Loucy (cell line): ENCODE results near the gene IGFBP6.

Experiments used
- H2AFZ ChIP-seq: fragments of 200-600 bp; sonication (generic); 2 replicates; pipeline ENCODE4 v1.6.0; 2016; ENCODE audit warnings: antibody characterized with exemption, mild to moderate bottlenecking, low read length, moderate library complexity
- H3F3A ChIP-seq: fragments of 200-600 bp; 2 replicates; pipeline ENCODE4 v1.6.0; 2016; ENCODE audit warnings: antibody characterized with exemption, low read depth, mild to moderate bottlenecking
- H3K27me3 ChIP-seq: fragments of 200-600 bp; sonication (generic); 2 replicates; pipeline ENCODE4 v1.6.1; 2014; ENCODE audit warnings: low read length, mild to moderate bottlenecking; ENCODE audit not compliant: insufficient read depth, poor library complexity, severe bottlenecking
- H3K36me3 ChIP-seq: fragments of 200-600 bp; sonication (generic); 2 replicates; pipeline ENCODE4 v1.6.1; 2016; ENCODE audit warnings: low read length; ENCODE audit not compliant: insufficient read depth
- H3K4me1 ChIP-seq: fragments of 200-600 bp; sonication (generic); 2 replicates; pipeline ENCODE4 v1.5.1; 2014; ENCODE audit warnings: low read length, mild to moderate bottlenecking; ENCODE audit not compliant: insufficient read depth, poor library complexity, severe bottlenecking
- H3K4me2 ChIP-seq: fragments of 200-600 bp; sonication (generic); 2 replicates; pipeline ENCODE4 v1.6.0; 2014; ENCODE audit warnings: antibody characterized with exemption, low read length, low read depth, mild to moderate bottlenecking; ENCODE audit not compliant: poor library complexity, severe bottlenecking
- H3K4me3 ChIP-seq: fragments of 200-600 bp; sonication (generic); 2 replicates; pipeline ENCODE4 v1.5.1; 2014; ENCODE audit warnings: low read length, mild to moderate bottlenecking, mixed read lengths; ENCODE audit not compliant: poor library complexity, severe bottlenecking
- H3K79me2 ChIP-seq: fragments of 200-600 bp; sonication (generic); 2 replicates; pipeline ENCODE4 v1.6.1; 2014; ENCODE audit warnings: low read length; ENCODE audit not compliant: insufficient read depth
- H3K9ac ChIP-seq: fragments of 200-600 bp; sonication (generic); 2 replicates; pipeline ENCODE4 v1.6.0; 2014; ENCODE audit warnings: mild to moderate bottlenecking, low read depth, low read length, moderate library complexity; ENCODE audit not compliant: poor library complexity, severe bottlenecking
- H3K9me2 ChIP-seq: fragments of 200-600 bp; sonication (generic); replicated peaks from 2 replicates; pipeline ENCODE4 v1.6.1; 2016; ENCODE audit warnings: low read depth, low read length, mixed read lengths
- H3K9me3 ChIP-seq: fragments of 200-600 bp; sonication (generic); 2 replicates; pipeline ENCODE4 v1.6.1; 2014; ENCODE audit warnings: mild to moderate bottlenecking, antibody characterized with exemption, low read length, low read depth; ENCODE audit not compliant: insufficient read depth
- H4K20me1 ChIP-seq: fragments of 200-600 bp; sonication (generic); 2 replicates; pipeline ENCODE4 v1.6.0; 2014; ENCODE audit warnings: antibody characterized with exemption, low read length, mild to moderate bottlenecking; ENCODE audit not compliant: insufficient read depth, poor library complexity, severe bottlenecking
- CTCF ChIP-seq: fragments of 200-600 bp; sonication (generic); conservative IDR thresholded peaks from 2 replicates; pipeline ENCODE4 v1.5.1; 2014; ENCODE audit warnings: mild to moderate bottlenecking, antibody characterized with exemption, low read length
- EZH2phosphoT487 ChIP-seq: fragments of 200-600 bp; IDR thresholded peaks from 2 replicates; pipeline ENCODE4 v1.6.1; 2018; ENCODE audit warnings: antibody characterized with exemption, mild to moderate bottlenecking, moderate library complexity, borderline replicate concordance

Gene IGFBP6

GRCh38 chr12:53054112-53054878 lies 43.2 kb upstream of the IGFBP6 start:
- Histone ChIP-seq H3K36me3 (no peaks in the 10 kb centered on the region), H3K4me3 (peak overlapping the region; percentile 94), H3K4me1 (peaks cover 14% of the 10 kb centered on the region), H3K9me3 (no peaks in the 10 kb centered on the region), H3K4me2 (peak overlapping the region; percentile 87), H4K20me1 (no peaks in the 10 kb centered on the region), H2AFZ (peak overlapping the region; percentile 100), H3K9ac (peak overlapping the region; percentile 48), H3F3A (no peaks in the 10 kb centered on the region), H3K9me2 (no peaks in the 10 kb centered on the region), H3K79me2 (no peaks in the 10 kb centered on the region), H3K27me3 (no peaks in the 10 kb centered on the region)
- TF ChIP-seq EZH2phosphoT487 (no peak), CTCF (no peak)

GRCh38 chr12:53055471-53056266 lies 41.8 kb upstream of the IGFBP6 start:
- Histone ChIP-seq H3K79me2 (no peaks in the 10 kb centered on the region), H3K9me3 (no peaks in the 10 kb centered on the region), H3K4me2 (no peak overlapping the region), H3K27me3 (no peaks in the 10 kb centered on the region), H4K20me1 (no peaks in the 10 kb centered on the region), H3K9me2 (no peaks in the 10 kb centered on the region), H3K4me1 (peaks cover 14% of the 10 kb centered on the region), H3K4me3 (no peak overlapping the region), H2AFZ (no peak overlapping the region), H3K36me3 (no peaks in the 10 kb centered on the region), H3K9ac (no peak overlapping the region), H3F3A (no peaks in the 10 kb centered on the region)
- no peak for TF ChIP-seq EZH2phosphoT487
- no peak for TF ChIP-seq CTCF

DNA sequence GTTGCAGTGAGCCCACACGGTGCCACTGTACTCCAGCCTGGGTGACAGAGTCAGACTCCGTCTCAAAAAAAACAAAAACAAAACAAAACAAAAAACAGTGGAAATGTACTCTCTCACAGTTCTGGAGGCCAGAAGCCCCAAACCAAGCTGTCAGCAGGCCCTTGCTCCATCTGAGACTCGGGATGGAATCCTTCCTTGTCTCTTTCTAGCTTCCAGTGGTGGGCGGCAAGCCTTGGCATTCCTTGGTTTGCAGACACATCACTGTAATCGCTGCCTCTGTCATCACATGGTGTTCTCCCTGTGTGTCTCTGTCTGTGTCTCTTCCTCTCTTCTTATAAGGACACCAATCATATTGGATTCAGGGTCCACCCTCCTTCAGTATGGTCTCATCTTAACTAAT lies 41.2 kb upstream of the IGFBP6 start:
- Histone ChIP-seq H3K4me3 (no peak overlapping the region), H3K79me2 (no peaks in the 10 kb centered on the region), H2AFZ (no peak overlapping the region), H3K27me3 (no peaks in the 10 kb centered on the region), H3K9me2 (no peaks in the 10 kb centered on the region), H4K20me1 (no peaks in the 10 kb centered on the region), H3F3A (no peaks in the 10 kb centered on the region), H3K4me2 (no peak overlapping the region), H3K9me3 (no peaks in the 10 kb centered on the region), H3K4me1 (peaks cover 14% of the 10 kb centered on the region), H3K36me3 (no peaks in the 10 kb centered on the region), H3K9ac (no peak overlapping the region)
- no peak for TF ChIP-seq CTCF
- no peak for TF ChIP-seq EZH2phosphoT487
